Heart left ventricle (tissue), 16 donors: ENCODE measurements around the gene FOXD4. TPM values are rescaled to one million over a fixed set of nuclear protein-coding genes. Genes with fewer than 3 reads are reported as not detected.
"Not testable (repeated sequence)": the region's sequence is repeated elsewhere in the genome, so short reads cannot be mapped to it uniquely, and the experiment has no call there.

ENCODE experiments used
- ATAC-seq, 4 donors: fragments of 200-7000 bp; cut with Tn5 transposase; one replicate each; pipeline ENCODE4 v1.9.1; 2020 to 2022; ENCODE audit warnings: moderate library complexity in 4 of 4, mild to moderate bottlenecking in 3 of 4, moderate number of reproducible peaks in 1 of 4
- DNase-seq, 5 donors: peaks; one replicate each; pipeline ENCODE4 v3.0.0-alpha.2; 2020
- H3K27ac ChIP-seq, 12 donors: fragments of 200-600 bp; sonication (generic) in 4 of 12; one replicate each; pipeline versions ENCODE4 v1.5.0 to v1.8.0; 2016 to 2022; ENCODE audit warnings: mild to moderate bottlenecking in 2 of 12
- H3K27me3 ChIP-seq, 9 donors: fragments of 200-600 bp; sonication (generic) in 2 of 9; one replicate each; pipeline versions ENCODE4 v1.5.1 to v1.8.0; 2016 to 2022; ENCODE audit warnings: mild to moderate bottlenecking in 3 of 9
- H3K36me3 ChIP-seq, 9 donors: fragments of 200-600 bp; sonication (generic) in 2 of 9; one replicate each; pipeline versions ENCODE4 v1.5.0 to v1.8.0; 2018 to 2022; ENCODE audit warnings: mild to moderate bottlenecking in 2 of 9
- H3K4me1 ChIP-seq, 12 donors: fragments of 200-600 bp; sonication (generic) in 4 of 12; one replicate each; pipeline versions ENCODE4 v1.5.0 to v1.8.0; 2016 to 2022; ENCODE audit warnings: mild to moderate bottlenecking in 3 of 12
- H3K4me3 ChIP-seq, 12 donors: fragments of 200-600 bp; sonication (generic) in 4 of 12; one replicate each; pipeline versions ENCODE4 v1.5.0 to v1.8.0; 2017 to 2022; ENCODE audit warnings: mild to moderate bottlenecking in 9 of 12, moderate library complexity in 4 of 12
- H3K9me3 ChIP-seq, 12 donors: fragments of 200-600 bp; sonication (generic) in 4 of 12; one replicate each; pipeline versions ENCODE4 v1.5.0 to v1.8.0; 2016 to 2022; ENCODE audit warnings: mild to moderate bottlenecking in 1 of 12
- WGBS, 4 donors: extraction: QIAGEN DNeasy Blood & Tissue Kit in 2 of 4; methylation state at CpG; one replicate each; pipeline versions ENCODE4 v1.1.5 to v1.1.7; 2013 to 2018; 5-methylcytosine and 5-hydroxymethylcytosine counted together
- intact Hi-C, 10 donors: fragments of 100-400 bp; cut with DNase I; formaldehyde crosslinking; loops; one replicate each; pipeline versions ENCODE4 v1.11.1 to v1.14.2; 2022
- long read RNA-seq, 3 donors: library from polyadenylated mRNA; unstranded; transcript quantifications; one replicate each; pipeline ENCODE4 v2.0.0, GENCODE V29; 2020 to 2021
- polyA plus RNA-seq, 2 donors: library from polyadenylated mRNA; stranded (reverse); fragments of 200-250 nt; gene quantifications; one replicate each; pipeline ENCODE4 v1.2.3, GENCODE V29; 2013
- total RNA-seq, 9 donors: library from RNA; depleted of rRNA in 2 of 9; stranded (reverse); fragments of >200 nt in 2 of 9; fragmentation: NEBNext Ultra II Directional in 3 of 9; extraction: Animal tissue kit (Norgen Biotek cat#: 25700) in 3 of 9; gene quantifications; one replicate each; pipeline versions ENCODE4 v1.1.0 to v1.2.4, GENCODE V29; 2016 to 2023
- donor health status: ischemic (EF 13 %, LVEDD 7.1; RV severe dilation, severe dysfunction).
- donor health status: healthy with polysubstance abuse.
- donor health status: DM: no; HTN: yes; CAD: no.
- donor health status: DM: no; HTN: no; CAD: no.
- donor health status: ischemic (EF 25% LVEDD 6.9; RV normal size, moderate dysfunction).
- donor health status: ischemic (EF 25% LVEDD 5.7; RV mildly dilated, moderate dysfunction).
- donor health status: healthy.
- donor health status: DM: yes; HTN: yes; CAD: no.
- donor health status: ischemic (EF 35%, LVEDD 5.7; RV mildly dilated, moderate dysfunction).
- donor health status: nonischemic (EF 11% LVEDD 7.7; RV severe dilation, severe dysfunction).
- donor health status: DM: yes; HTN: yes; CAD: no.
- donor health status: PGD.
- donor health status: ischemic (EF 29% LVEDD 5.4; RV normal size, mild dysfunction).
- donor health status: nonischemic (EF 23%, LVEDD 6.1; RV moderate dilation, normal function).

The FOXD4 gene
- total RNA-seq, result under 1 TPM in 2 of 9 donors, not detected in 7; 0.09 to 0.15 TPM
- under 1 TPM; 0.08 to 0.26 TPM for polyA plus RNA-seq
- long read RNA-seq, donor 1, result 0 reads
- long read RNA-seq, donor 2, result 0 reads
- long read RNA-seq, donor 3, result 0 reads

DNA sequence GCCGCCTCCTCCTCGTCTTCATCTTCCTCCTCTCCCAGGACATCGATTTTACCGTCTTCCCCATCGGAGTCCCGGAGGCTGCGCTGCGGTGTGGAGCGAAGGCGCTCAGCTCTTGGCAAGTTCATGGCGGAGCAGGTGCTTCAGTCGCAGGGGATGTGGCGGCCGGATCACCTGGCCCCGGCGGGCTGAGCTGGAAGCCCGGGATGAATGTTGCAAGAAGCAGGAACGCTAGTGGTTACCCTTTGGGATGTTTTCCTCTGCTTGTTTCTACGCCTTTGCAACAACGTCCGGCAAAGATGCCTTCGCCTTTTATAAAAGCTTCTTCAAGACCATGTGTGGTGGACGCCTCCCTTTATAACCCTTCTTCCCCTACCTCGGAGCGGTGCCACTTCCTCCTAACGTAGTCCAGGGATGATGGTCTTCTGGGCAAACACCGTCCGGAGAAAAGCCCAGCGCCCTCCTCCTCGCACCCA lies at the start of gene FOXD4:
FOXD4 (minus strand) TSS at position 423 of the 473 bp plus-strand sequence; CDS start at position 125, 298 bp downstream.
- ATAC-seq, intact Hi-C loops, DNase-seq, H3K9me3 ChIP-seq, H3K27ac ChIP-seq, H3K36me3 ChIP-seq: not testable (repeated sequence)
- WGBS, 4 donors, result 12 to 29% (median 22%) methylated on average over 15 to 28 of the region's 30 CpGs
- H3K27me3 ChIP-seq, result peaks cover 23 to 51% (median 40%) of the 10 kb centered on the region in 9 donors
- peak within 1 kb of the TSS in 3 of 12 donors; percentile 4 to 31 (median 10) for H3K4me3 ChIP-seq
- peaks cover 0 to 29% (median 10%) of the 10 kb centered on the region in 12 donors for H3K4me1 ChIP-seq

DNA sequence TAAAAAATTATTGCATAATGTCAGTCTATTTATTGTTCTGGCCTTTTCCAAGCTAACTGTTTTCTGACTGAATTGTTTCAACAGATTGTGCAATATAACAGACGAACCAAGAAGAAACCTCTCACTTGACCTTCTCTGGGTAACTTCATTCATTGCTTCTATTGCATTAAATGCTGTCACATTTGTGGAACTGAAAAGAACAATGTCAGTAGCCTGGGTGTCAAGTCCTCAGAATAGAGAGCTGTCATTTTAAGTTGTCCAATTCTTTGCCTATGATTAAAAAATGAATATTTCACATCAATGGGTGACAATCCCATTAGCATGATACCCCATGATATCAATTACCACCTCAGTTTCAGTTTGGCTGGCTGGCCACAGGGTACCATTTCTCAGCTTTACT lies 41.7 kb upstream of the FOXD4 start:
- H3K4me3 ChIP-seq, H3K9me3 ChIP-seq, intact Hi-C loops, H3K27me3 ChIP-seq, ATAC-seq, H3K4me1 ChIP-seq, H3K27ac ChIP-seq, DNase-seq: not testable (repeated sequence)
- peaks cover 0 to 13% (median 0%) of the 10 kb centered on the region in 9 donors for H3K36me3 ChIP-seq
- WGBS, 4 donors, result 73 to 79% methylated on average over 1 of the region's 1 CpG; no CpG with 5 or more reads in 2 of the 4 donors

DNA sequence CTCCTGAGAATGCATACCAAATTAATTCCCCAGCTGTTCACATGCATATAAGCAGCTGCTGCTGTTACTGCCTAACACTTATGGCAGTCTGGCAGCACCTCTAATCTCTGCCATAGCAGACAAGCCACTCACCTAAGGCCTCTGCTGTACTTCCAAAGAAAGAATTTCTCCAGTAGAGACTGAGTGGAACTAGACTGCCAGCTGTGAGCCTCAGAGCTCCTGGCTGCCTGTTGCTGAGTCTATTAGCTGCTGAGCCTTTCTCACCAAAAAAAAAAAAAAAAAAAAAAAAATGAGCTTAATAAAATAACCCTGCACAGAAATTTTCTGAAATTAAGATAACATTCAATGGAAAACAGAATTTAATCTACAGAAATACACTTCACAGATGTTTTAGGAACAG lies 33.0 kb upstream of the FOXD4 start:
- H3K4me1 ChIP-seq, intact Hi-C loops, H3K27me3 ChIP-seq, H3K27ac ChIP-seq, ATAC-seq, H3K4me3 ChIP-seq, H3K9me3 ChIP-seq, DNase-seq: not testable (repeated sequence)
- peaks cover 0 to 14% (median 0%) of the 10 kb centered on the region in 9 donors for H3K36me3 ChIP-seq

DNA sequence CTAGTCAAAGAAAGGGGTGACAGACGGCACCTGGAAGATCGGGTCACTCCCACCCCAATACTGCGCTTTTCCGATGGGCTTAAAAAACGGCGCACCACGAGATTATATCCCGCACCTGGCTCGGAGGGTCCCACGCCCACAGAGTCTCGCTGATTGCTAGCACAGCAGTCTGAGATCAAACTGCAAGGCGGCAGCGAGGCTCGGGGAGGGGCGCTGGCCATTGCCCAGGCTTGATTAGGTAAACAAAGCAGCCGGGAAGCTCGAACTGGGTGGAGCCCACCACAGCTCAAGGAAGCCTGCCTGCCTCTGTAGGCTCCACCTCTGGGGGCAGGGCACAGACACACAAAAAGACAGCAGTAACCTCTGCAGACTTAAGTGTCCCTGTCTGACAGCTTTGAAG lies 21.7 kb upstream of the FOXD4 start:
- H3K27ac ChIP-seq, H3K9me3 ChIP-seq, H3K27me3 ChIP-seq, H3K4me1 ChIP-seq, H3K4me3 ChIP-seq, ATAC-seq, intact Hi-C loops, H3K36me3 ChIP-seq: not testable (repeated sequence)
- 80 to 94% (median 87%) methylated on average over 16 to 17 of the region's 17 CpGs for WGBS, 4 donors
- DNase-seq, result peak in 2 of 5 donors; percentile 18 to 35

DNA sequence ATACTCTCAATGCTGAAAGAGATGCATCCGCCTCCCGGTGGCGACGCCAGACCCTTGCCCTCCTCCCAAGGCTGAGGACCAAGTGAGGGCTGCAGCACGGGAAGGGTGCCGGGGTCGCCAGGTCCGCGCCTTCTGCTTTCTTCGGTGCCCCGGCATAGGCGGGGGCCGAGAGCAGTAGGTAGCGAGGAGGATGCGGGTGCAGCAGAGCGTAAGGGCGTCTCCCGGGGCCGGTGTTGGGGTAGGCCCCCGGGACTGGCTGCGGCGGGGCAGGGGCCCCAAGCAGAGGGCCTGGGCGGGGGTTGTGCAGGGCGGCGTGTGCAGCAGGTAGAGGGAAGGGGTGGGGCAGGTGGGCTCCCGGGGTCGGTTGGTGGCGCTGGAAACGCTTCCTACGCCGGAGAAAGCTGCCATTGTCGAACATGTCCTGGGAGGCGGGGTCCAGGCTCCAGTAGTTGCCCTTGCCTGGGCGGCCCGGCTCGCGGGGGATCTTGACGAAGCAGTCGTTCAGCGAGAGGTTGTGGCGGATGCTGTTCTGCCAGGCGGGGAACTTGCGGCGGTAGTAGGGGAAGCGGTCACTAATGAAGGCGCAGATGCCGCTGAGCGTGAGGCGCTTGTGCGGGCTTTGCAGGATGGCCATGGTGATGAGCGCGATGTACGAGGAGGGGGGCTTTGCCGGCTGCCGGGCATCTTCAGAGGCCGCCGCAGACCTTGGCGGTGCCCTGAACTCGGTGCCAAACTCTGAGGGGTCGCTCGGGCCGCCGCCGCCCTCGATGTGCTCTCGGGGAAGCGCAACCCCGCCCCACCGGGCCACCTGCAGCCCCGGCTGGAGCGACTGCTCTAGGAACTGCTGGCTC lies 848 bp downstream of the FOXD4 start:
- 2 to 5% (median 3%) methylated on average over 19 to 64 of the region's 71 CpGs; no CpG with 5 or more reads in 1 of the 4 donors for WGBS, 4 donors
- DNase-seq, intact Hi-C loops: not testable (repeated sequence)

DNA sequence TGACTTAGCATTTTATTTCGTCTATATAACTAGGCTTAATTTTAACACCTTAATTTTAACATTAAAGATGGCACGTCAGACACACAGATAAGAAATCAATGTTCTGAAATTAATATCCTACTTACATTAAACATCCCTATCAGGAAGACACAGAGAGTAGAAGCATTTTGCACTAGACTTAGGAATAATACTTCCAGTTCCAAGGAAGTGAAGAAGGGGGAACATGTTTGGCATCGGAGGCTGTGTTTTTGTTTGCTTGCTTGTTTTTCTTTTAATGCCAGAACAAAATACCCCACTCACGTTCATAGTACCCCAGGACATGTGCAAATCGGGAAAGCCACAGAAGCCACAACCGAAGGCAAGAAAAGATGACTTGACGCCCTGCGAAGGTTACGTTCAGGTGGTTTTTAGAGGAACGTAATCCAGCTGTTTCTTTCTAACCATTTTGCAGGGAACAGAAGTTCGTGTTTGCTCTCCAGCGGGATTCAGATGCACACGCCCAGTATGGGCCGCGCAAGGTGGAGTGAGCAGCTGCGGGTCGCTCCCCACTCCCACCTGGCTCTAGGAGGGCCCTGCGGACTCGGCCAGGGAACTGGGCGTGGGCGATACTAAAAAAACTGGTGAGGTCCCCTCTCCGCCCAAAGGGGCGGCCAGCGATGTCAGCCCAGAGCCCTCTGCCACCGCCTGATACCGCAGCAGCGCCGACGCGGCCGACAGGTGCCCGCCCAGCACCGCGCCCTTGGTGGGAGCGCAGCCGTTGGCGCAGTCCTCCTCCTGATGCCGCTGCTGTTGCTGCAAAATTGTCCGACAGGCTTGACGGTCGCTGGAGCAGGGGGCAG lies 1.8 kb downstream of the FOXD4 start:
- H3K4me3 ChIP-seq, H3K27ac ChIP-seq, ATAC-seq, intact Hi-C loops, DNase-seq, H3K9me3 ChIP-seq, H3K36me3 ChIP-seq: not testable (repeated sequence)
- 7 to 20% (median 15%) methylated on average over 23 to 40 of the region's 41 CpGs for WGBS, 4 donors
- peaks cover 0 to 29% (median 10%) of the 10 kb centered on the region in 12 donors for H3K4me1 ChIP-seq
- peaks cover 26 to 65% (median 49%) of the 10 kb centered on the region in 9 donors for H3K27me3 ChIP-seq

More for the DNA sequence above, 848 bp downstream of the FOXD4 start:
- H3K9me3 ChIP-seq, ATAC-seq, H3K36me3 ChIP-seq, H3K27ac ChIP-seq: not testable (repeated sequence)
- Histone ChIP-seq H3K4me1 (peaks cover 0 to 29% (median 10%) of the 10 kb centered on the region in 12 donors), H3K4me3 (peak overlapping the region in 3 of 12 donors; percentile 4 to 31 (median 10)), H3K27me3 (peaks cover 26 to 57% (median 47%) of the 10 kb centered on the region in 9 donors)

DNA sequence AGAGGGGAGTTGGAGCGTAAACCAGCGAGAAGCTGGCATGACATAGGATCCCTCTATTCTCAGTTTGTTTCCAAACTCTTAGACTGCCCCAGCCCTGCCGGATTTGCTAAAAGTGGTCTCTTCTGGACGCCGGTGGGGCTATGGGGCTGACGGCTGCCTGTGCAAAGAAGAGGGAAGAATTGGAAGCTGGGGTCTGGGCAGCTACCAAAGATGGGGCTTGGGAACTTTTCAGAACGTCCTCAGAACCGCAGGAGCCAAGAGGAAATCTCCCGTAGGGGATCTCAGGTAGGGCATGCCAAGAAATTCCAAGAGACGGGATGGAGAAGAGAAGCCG lies 3.1 kb downstream of the FOXD4 start:
- H3K36me3 ChIP-seq, H3K9me3 ChIP-seq, intact Hi-C loops, ATAC-seq, DNase-seq: not testable (repeated sequence)
- Histone ChIP-seq H3K4me3 (peak overlapping the region in 9 of 12 donors; percentile 30 to 66 (median 56)), H3K4me1 (peaks cover 0 to 29% (median 10%) of the 10 kb centered on the region in 12 donors), H3K27ac (peak overlapping the region in 2 of 12 donors; percentile 66 to 76), H3K27me3 (peaks cover 26 to 77% (median 49%) of the 10 kb centered on the region in 9 donors)
- WGBS, 4 donors, result 5 to 19% (median 6%) methylated on average over 8 to 11 of the region's 11 CpGs

DNA sequence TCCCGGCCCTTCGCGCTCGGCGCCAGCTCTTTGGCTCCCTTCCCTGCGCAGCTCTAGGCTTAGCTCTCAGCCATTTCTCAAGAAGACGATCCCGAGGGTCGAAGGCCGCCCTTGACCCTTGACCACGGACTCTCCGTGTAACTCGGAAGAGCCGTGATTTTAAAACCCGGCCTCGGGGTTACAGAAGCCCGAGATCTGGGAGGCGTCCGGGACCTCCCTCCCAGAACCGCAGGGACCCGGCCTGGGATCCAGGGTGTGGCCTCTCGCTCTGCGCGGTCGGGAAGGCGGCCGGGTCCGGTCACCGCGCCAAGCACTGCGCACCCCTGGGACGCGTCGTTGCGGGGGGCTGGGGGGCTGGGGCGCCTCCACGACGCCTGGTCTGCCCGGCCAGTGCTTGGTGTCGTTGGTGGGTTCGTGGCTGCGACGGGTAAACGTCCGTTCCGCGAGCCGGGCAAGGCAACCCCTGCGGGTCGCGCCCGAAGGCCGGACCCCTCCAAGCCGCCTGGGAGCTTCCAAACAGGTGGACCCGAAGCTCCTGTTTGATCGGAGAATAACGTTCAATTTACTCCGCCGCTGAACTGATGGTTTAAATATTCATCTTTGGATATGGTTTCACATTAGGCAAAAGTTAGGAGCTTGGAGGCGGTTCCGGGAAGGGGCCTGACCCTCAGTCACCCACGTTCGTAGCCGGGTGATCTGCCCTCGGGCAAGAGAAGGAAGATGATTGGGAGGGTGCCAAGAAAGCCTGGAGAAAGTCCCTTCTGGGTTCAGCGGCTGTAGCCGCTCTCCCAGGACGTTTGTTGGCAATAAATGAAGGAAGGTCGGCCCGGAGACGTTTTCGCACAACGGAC lies 3.7 kb downstream of the FOXD4 start:
- Histone ChIP-seq H3K4me1 (peaks cover 0 to 29% (median 10%) of the 10 kb centered on the region in 12 donors), H3K27me3 (peaks cover 26 to 83% (median 54%) of the 10 kb centered on the region in 9 donors), H3K4me3 (peak overlapping the region; percentile 28 to 66 (median 52)), H3K27ac (peak overlapping the region in 5 of 12 donors; percentile 22 to 76 (median 66))
- H3K36me3 ChIP-seq, intact Hi-C loops, H3K9me3 ChIP-seq: not testable (repeated sequence)
- peak in 3 of 4 donors; percentile 54 to 73 (median 67) for ATAC-seq
- peak in 1 of 5 donors; percentile 26 for DNase-seq
- 1 to 4% (median 3%) methylated on average over 24 to 73 of the region's 73 CpGs for WGBS, 4 donors

DNA sequence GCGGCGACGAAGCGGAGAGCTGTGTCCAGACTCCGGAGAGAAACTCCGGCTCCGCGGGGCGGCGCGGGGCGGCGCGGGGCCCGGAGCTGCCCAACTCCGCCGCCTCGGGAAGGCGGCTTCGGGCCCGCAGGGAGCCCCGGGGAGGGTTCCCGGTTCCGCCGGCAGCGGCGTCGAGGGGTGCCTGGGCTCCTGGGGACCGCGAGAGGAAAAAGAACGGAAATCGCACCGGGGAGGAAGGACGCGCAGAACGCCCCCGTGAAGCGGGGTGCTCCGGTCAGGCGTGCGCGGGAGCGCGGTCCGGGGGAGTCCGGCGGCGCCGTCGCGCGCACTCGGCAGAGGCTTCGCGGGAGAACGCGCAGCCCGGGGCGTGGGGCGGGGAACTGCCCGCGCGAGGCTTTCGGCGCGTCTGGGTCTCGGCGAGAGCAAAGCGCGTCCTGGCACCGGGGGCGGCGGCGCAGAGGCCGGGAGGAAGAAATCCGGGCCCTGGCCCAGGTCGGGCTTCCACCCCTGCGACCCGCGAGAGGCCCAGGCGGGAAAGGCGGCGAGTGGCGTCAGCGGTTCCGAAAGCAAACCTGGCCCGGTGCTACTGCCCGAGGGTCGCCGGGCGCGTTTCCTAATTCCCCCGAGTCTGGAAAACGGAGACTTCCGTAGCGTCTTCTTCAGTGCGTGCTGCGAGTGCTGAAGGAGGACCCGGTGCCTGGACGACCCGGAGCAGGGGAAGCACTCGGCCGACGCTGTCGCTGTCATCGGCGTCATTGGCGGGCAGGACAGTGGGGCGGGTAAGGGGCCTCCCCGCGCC lies 4.5 kb downstream of the FOXD4 start:
- H3K36me3 ChIP-seq, intact Hi-C loops, H3K9me3 ChIP-seq: not testable (repeated sequence)
- WGBS, 4 donors, result 1 to 4% (median 1%) methylated on average over 45 to 111 of the region's 111 CpGs
- peak overlapping the region; percentile 28 to 66 (median 52) for H3K4me3 ChIP-seq
- peaks cover 26 to 91% (median 59%) of the 10 kb centered on the region in 9 donors for H3K27me3 ChIP-seq
- peaks cover 0 to 29% (median 10%) of the 10 kb centered on the region in 12 donors for H3K4me1 ChIP-seq
- peak in 4 of 5 donors; percentile 29 to 65 (median 44) for DNase-seq
- peak in 3 of 4 donors; percentile 76 to 84 (median 78) for ATAC-seq
- H3K27ac ChIP-seq, result peak overlapping the region in 6 of 12 donors; percentile 29 to 76 (median 55)
